ENCODE data around the gene SERPINE1. TPM values are rescaled to one million over a fixed set of nuclear protein-coding genes. Genes with fewer than 3 reads are reported as not detected.

SERPINE1 gene
- polyA plus RNA-seq, 3 donors, result 17.2 to 110 (median 29.5) TPM

- WGBS, 3 donors, result 3 to 9% (median 5%) methylated on average over 16 of the region's 16 CpGs
- H3K27ac ChIP-seq (ENCODE audit: low read depth, low read length), result no peak overlapping the region
Measured at GRCh38 chr7:101173752-101174244, 46.9 kb downstream of the SERPINE1 start.

DNA sequence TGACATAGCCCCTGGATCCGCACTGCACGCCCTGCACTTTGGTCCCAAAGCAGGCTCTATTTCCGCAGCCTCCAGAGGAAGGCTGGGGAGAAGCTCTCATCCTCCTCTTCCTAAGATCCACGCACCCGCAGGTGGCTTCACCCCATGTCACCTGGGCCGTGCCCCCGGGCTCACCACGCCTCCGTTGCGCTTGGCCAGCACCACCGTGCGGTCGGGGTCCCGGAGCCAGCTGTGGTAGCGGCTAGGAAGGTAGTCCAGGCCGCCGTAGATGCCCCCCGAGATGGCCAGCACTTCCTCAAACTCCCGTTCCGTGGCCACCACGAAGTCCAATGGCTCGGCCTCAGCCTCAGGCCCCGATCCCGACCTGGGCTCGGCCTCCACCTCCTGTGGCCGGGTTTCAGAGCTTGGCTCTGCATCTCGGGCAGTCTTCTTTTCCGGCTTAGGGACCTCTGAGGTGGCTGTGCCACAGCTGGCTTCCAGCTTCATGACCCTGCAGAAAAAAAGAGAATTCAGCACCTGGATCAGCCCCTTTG lies 47.5 kb downstream of the SERPINE1 start:
- no peak overlapping the region for H3K27ac ChIP-seq (ENCODE audit: low read depth, low read length)
- WGBS, 3 donors, result 4 to 8% (median 6%) methylated on average over 28 of the region's 28 CpGs

GRCh38 chr7:101175664-101176063 lies 48.8 kb downstream of the SERPINE1 start:
- 33 to 41% (median 34%) methylated on average over 3 of the region's 3 CpGs for WGBS, 3 donors

DNA sequence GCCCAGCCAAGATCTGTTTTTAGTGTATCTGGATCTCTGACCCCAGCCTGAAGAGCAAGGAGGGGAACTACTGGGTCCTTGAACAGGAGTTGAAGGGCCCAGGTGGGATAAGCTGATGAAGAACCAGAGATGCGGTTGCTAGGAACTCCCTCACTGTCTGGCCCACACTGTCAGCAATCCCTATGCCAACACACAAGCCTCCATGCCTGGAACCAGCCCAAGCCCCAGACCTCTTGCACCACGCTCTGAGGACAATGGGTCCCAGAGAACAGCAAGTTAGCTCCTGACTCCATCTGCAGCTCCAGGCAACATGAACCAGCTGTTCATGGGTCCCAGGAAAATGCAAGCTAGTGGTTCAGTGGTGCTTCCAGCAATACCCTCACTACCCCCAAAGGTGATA lies 50.7 kb downstream of the SERPINE1 start:
- no peak overlapping the region for H3K27ac ChIP-seq (ENCODE audit: low read depth, low read length)
- WGBS, 3 donors, result 66 to 75% (median 73%) methylated on average over 2 of the region's 2 CpGs

More at GRCh38 chr7:101175664-101176063, 48.8 kb downstream of the SERPINE1 start:
- no peak overlapping the region for H3K27ac ChIP-seq (ENCODE audit: low read depth, low read length)

- no peak overlapping the region for H3K27ac ChIP-seq (ENCODE audit: low read depth, low read length)
- 2% methylated on average over 19 to 20 of the region's 20 CpGs for WGBS, 3 donors
Measured at GRCh38 chr7:101179117-101179516, 52.2 kb downstream of the SERPINE1 start.

- WGBS, 3 donors, result 2 to 5% (median 2%) methylated on average over 23 to 27 of the region's 27 CpGs
- no peak overlapping the region for H3K27ac ChIP-seq (ENCODE audit: low read depth, low read length)
Measured at GRCh38 chr7:101179713-101180112, 52.8 kb downstream of the SERPINE1 start.

DNA sequence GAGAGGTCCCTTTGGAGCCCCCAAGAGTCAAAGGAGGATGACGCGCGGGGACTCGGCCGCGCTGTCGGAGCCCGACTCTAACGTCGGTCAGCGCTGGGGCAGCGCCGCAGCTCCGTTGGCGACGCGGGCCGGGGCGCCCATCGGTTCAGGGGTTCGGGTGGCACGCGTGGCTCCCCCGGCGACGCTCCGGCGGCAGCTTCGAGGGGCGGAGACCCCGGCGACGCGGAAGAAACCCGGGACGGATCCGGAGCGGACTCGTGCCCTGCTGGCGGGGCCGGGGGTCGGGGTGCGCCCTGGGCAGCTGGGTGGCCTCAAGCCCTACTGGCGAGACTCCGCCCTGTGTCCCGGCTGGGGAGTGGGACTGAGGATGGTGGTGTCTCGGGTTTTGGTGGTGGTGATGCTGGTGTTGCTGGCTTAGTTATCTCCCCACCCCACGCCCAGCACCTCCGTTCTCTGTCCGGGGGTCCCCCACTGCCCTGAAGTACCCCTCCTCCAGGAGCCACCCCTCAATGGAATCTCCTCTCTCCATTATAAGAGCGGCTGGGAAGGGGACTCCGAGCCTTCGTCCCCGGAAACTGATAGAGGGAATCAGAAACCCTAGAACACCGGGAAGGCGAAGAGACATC lies 53.3 kb downstream of the SERPINE1 start, which contains the start of gene NAT16:
TSS of gene NAT16 (minus strand) at position 164 of the 626 bp plus-strand sequence. CDS start 5,486 bp downstream, outside the sequence.
- WGBS, 3 donors, result 2 to 5% (median 4%) methylated on average over 43 to 56 of the region's 56 CpGs
- H3K27ac ChIP-seq (ENCODE audit: low read depth, low read length), result no peak within 1 kb of the TSS

DNA sequence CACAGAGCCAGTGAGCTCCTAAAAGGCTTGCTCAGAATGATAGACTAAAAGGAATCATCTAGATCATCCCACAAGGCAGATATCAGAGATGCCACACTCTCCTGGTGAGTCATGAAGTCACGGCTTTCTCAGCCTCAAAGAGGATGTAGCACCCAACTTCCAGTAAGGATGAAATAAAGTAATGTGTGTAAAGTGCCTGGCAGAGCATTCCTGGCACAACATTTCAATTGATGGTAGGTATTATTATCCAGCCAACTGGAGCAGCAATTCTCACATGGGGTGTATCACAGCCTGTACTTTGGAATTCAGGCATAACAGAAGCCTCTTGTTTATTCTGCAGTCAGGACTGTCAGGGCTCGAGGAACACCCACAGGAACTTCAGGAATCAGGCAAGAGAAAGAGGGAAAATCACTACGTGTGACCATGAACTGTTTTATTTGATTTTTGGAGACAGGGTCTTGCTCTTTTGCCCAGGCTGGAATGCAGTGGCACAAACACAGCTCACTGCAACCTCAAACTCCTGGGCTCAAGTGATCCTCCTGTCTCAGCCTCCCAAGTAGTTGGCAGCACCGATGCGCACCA lies 58.4 kb downstream of the SERPINE1 start:
- WGBS, 3 donors, result 45 to 56% (median 56%) methylated on average over 5 of the region's 5 CpGs
- H3K27ac ChIP-seq (ENCODE audit: low read depth, low read length), result no peak overlapping the region

DNA sequence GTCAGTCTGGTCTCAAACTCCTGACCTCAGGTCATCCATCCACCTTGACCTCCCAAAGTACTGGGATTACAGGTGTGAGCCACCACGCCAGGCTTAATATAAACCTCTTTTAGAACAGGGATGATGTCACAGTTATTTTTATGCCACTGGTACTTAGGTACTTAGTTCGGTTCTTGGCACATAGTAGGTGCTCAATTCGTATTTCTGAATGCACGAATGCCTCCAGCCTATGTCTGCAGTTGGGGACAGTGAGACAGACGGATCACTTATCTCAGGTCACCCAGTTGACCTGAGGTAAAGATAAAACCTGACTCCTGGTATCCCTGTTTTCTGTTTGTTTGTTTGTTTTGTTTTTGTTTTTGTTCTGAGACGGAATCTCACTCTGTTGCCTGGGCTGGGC lies 59.3 kb downstream of the SERPINE1 start:
- 47 to 72% (median 68%) methylated on average over 6 of the region's 6 CpGs for WGBS, 3 donors
- no peak overlapping the region for H3K27ac ChIP-seq (ENCODE audit: low read depth, low read length)

DNA sequence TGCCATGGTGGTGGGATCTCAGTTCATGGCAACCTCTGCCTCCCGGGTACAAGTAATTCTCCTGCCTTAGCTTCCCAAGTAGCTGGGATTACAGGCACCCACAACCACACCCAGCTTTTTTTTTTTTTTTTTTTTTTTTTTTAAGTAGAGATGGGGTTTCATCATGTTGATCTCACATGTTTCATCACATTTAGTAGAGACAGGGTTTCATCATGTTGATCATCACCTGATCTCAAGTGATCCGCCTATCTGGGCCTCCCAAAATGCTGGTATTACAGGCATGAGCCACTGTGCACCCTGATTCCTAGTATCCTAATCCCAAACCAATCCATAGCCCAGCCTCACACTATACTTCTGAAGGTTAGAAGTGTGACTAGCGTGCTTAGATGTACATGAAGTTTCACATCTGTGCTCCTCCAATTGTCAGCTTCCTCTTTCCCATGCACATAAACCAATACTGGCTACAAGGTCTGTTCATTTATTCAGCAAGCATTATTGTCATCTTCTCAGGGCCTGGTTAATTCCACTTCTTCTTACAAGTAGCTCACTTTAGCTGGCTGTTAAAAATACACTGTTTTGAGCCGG lies 60.0 kb downstream of the SERPINE1 start:
- 75 to 88% (median 78%) methylated on average over 4 of the region's 4 CpGs for WGBS, 3 donors
- no peak overlapping the region for H3K27ac ChIP-seq (ENCODE audit: low read depth, low read length)

Other genes starting within 250 kb of the SERPINE1 start
- 1 to 10 TPM; 3.3 to 6.2 (median 3.5) TPM for gene UFSP1, start 237.4 kb upstream of the SERPINE1 start, polyA plus RNA-seq
- gene ACHE, start 231.2 kb upstream of the SERPINE1 start, polyA plus RNA-seq, result 1 to 10 TPM in 1 of 3 donors, under 1 TPM in 2; 0.67 to 2.4 (median 0.73) TPM
- gene MUC3A, start 177.6 kb upstream of the SERPINE1 start, polyA plus RNA-seq, result 1 to 10 TPM in 2 of 3 donors, under 1 TPM in 1; 0.58 to 2.5 (median 1.1) TPM
- gene MUC12, start 157.5 kb upstream of the SERPINE1 start, polyA plus RNA-seq, result 1 to 10 TPM in 1 of 3 donors, under 1 TPM in 1, not detected in 1; 0.70 to 1.7 TPM
- under 1 TPM; under 0.01 TPM for gene MUC17, start 107.0 kb upstream of the SERPINE1 start, polyA plus RNA-seq
- 10 to 100 TPM in 2 of 3 donors, 1 to 10 TPM in 1; 6.7 to 23.1 (median 10.2) TPM for gene TRIM56, start 41.6 kb upstream of the SERPINE1 start, polyA plus RNA-seq
- gene AP1S1, start 27.4 kb downstream of the SERPINE1 start, polyA plus RNA-seq, result 10 to 100 TPM; 25.2 to 42.6 (median 32.5) TPM
- 1 to 10 TPM in 1 of 3 donors, under 1 TPM in 1, not detected in 1; 0.22 to 8.6 TPM for gene VGF, start 38.5 kb downstream of the SERPINE1 start, polyA plus RNA-seq
- gene NAT16, start 53.2 kb downstream of the SERPINE1 start, polyA plus RNA-seq, result under 1 TPM in 1 of 3 donors, not detected in 2; 0.35 TPM
- not detected for gene MOGAT3, start 73.9 kb downstream of the SERPINE1 start, polyA plus RNA-seq
- gene PLOD3, start 90.5 kb downstream of the SERPINE1 start, polyA plus RNA-seq, result 10 to 100 TPM; 34.0 to 49.1 (median 48.6) TPM
- 100 to 1,000 TPM in 2 of 3 donors, 10 to 100 TPM in 1; 51.5 to 140 (median 100) TPM for gene ZNHIT1, start 91.1 kb downstream of the SERPINE1 start, polyA plus RNA-seq
- 10 to 100 TPM in 2 of 3 donors, 1 to 10 TPM in 1; 6.1 to 29.1 (median 22.9) TPM for gene CLDN15, start 110.7 kb downstream of the SERPINE1 start, polyA plus RNA-seq
- 100 to 1,000 TPM; 177 to 416 (median 341) TPM for gene FIS1, start 118.0 kb downstream of the SERPINE1 start, polyA plus RNA-seq
- gene IFT22, start 194.7 kb downstream of the SERPINE1 start, polyA plus RNA-seq, result 10 to 100 TPM; 12.6 to 23.3 (median 14.2) TPM
- gene COL26A1, start 235.8 kb downstream of the SERPINE1 start, polyA plus RNA-seq, result 1 to 10 TPM in 1 of 3 donors, under 1 TPM in 2; 0.01 to 1.1 (median 0.11) TPM

All from adipose tissue (tissue), 3 donors.